ENCODE data around the gene RPL41.

DNA sequence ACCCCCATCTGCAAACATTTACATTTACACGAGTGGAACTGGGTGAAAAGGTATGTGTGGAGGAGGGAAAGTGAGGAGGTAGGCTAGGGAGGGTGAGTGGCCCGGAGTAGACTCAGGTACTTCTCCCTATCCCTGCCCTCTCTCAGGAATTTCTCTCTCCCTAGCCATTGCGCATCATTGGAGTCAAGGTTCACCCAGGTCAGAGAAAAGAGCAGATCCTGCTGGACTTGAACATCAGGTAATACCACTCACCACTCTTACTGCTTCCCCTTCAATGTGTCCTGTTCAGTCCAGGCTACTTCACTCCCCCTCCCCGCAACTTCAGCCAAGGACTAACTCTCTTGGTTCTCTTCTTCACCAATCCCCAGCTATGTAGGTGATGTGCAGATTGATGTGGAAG is 14.4 kb downstream of the RPL41 start:
- TF ChIP-seq GATA2 (IDR thresholded peaks at IDR 0.05; ENCODE audit: low read depth, low read length) (no peak), GATA3 (IDR thresholded peaks at IDR 0.05; ENCODE audit: low read depth, low read length) (no peak)

Measured in SH-SY5Y (cell line).